Panc1 (cell line): ENCODE measurements around the gene CUL9. TPM values are rescaled to one million over a fixed set of nuclear protein-coding genes. Genes with fewer than 3 reads are reported as not detected.
"Not testable (repeated sequence)": the region's sequence is repeated elsewhere in the genome, so short reads cannot be mapped to it uniquely, and the experiment has no call there.

Experiments
- ATAC-seq: fragments of 200-7000 bp; cut with Tn5 transposase; 2 replicates; pipeline ENCODE4 v1.9.1; 2020; ENCODE audit warnings: mild to moderate bottlenecking, moderate library complexity
- Bru-seq: library from RNA; stranded (reverse); fragments of 400-500 nt; gene quantifications from one replicate; lab custom pipeline; 2021; lab: Mats Ljungman, UMichigan
- BruChase-seq, 2 experiments: library from RNA; stranded (reverse); fragments of 400-500 nt; gene quantifications; one replicate each; lab custom pipeline; 2021; lab: Mats Ljungman, UMichigan
- BruUV-seq: library from RNA; stranded (reverse); fragments of 400-500 nt; replicated peaks from 2 replicates; lab custom pipeline; 2021; lab: Mats Ljungman, UMichigan
- CTCF ChIA-PET: fragments of 300-600 bp; sonication (Branson Sonifier 250); formaldehyde crosslinking; loops from one replicate; lab custom pipeline; 2022; ENCODE audit warnings: antibody characterized with exemption; lab: Charles Lee
- POLR2A ChIA-PET: fragments of 300-600 bp; sonication (Branson Sonifier 250); formaldehyde crosslinking; loops from one replicate; lab custom pipeline; 2022; ENCODE audit warnings: antibody characterized with exemption; lab: Charles Lee
- DNase-seq: peaks from one replicate; pipeline ENCODE4 v3.0.0-alpha.2; 2010; ENCODE audit warnings: low read depth, low spot score
- H3K27ac ChIP-seq: 2 replicates; pipeline ENCODE4 v1.5.1; 2011; ENCODE audit warnings: mild to moderate bottlenecking, low read length, inconsistent platforms
- H3K27me3 ChIP-seq: fragments of 200-500 bp; sonication (Bioruptor generic); 2 replicates; pipeline ENCODE4 v1.6.0; 2014; ENCODE audit warnings: low read length, inconsistent platforms; ENCODE audit not compliant: control insufficient read depth, insufficient read depth
- H3K36me3 ChIP-seq: fragments of 200-500 bp; sonication (Bioruptor generic); 2 replicates; pipeline ENCODE4 v1.5.1; 2014; ENCODE audit warnings: inconsistent platforms, mild to moderate bottlenecking, low read length, moderate library complexity; ENCODE audit not compliant: control insufficient read depth, insufficient read depth
- H3K4me1 ChIP-seq: 2 replicates; pipeline ENCODE4 v1.5.1; 2011; ENCODE audit warnings: inconsistent platforms, mild to moderate bottlenecking, low read length, moderate library complexity; ENCODE audit not compliant: control insufficient read depth, insufficient read depth
- H3K4me3 ChIP-seq, 2 experiments: 2 replicates each; pipeline ENCODE4 v1.5.1; 2011 to 2012; ENCODE audit warnings: low read depth in 2 of 2, low read length in 2 of 2, mild to moderate bottlenecking in 2 of 2, inconsistent platforms in 1 of 2, moderate library complexity in 1 of 2
- H3K9me3 ChIP-seq: fragments of 200-500 bp; sonication (Bioruptor generic); 2 replicates; pipeline ENCODE4 v1.5.1; 2014; ENCODE audit warnings: low read depth, mild to moderate bottlenecking, inconsistent platforms, low read length, moderate library complexity; ENCODE audit not compliant: control insufficient read depth, insufficient read depth
- CTCF ChIP-seq: fragments of 450-650 bp; IDR thresholded peaks from 2 replicates; pipeline ENCODE4 v1.5.1; 2017; ENCODE audit warnings: mild to moderate bottlenecking
- POLR2AphosphoS5 ChIP-seq: IDR thresholded peaks from 2 replicates; pipeline ENCODE4 v1.6.1; 2012; ENCODE audit warnings: mild to moderate bottlenecking, low read depth, low read length, moderate library complexity
- REST ChIP-seq, 2 experiments: IDR thresholded peaks; 2 replicates each; pipeline ENCODE4 v1.6.1; 2011 to 2012; ENCODE audit warnings: low read depth in 2 of 2, control low read depth in 1 of 2, low read length in 1 of 2, mild to moderate bottlenecking in 1 of 2, moderate library complexity in 1 of 2; ENCODE audit not compliant: insufficient read depth in 1 of 2
- SIN3A ChIP-seq: IDR thresholded peaks from 2 replicates; pipeline ENCODE4 v1.6.1; 2012; ENCODE audit warnings: low read depth, mild to moderate bottlenecking, low read length, moderate library complexity, borderline replicate concordance; ENCODE audit not compliant: insufficient read depth
- TCF7L2 ChIP-seq: IDR thresholded peaks from 2 replicates; pipeline ENCODE4 v1.6.1; 2011; ENCODE audit warnings: mild to moderate bottlenecking, low read depth, low read length, inconsistent platforms
- in situ Hi-C: cut with HindIII; loops from 2 replicates; pipeline ENCODE4 v1.10.0; 2016; ENCODE audit warnings: low sequenced_read_pairs, low pct_unique_long_range_greater_than_20kb
- intact Hi-C: fragments of 100-400 bp; cut with micrococcal nuclease; formaldehyde crosslinking; loops from one replicate; pipeline ENCODE4 v1.10.0; 2022; ENCODE audit not compliant: unreplicated experiment
- long read RNA-seq: library from polyadenylated mRNA; unstranded; transcript quantifications from one replicate; pipeline ENCODE4 v2.0.0, GENCODE V29; 2021; ENCODE audit not compliant: unreplicated experiment
- polyA plus RNA-seq: library from polyadenylated mRNA; unstranded; fragments of >200 nt; gene quantifications from one replicate; pipeline ENCODE4 v1.2.1, GENCODE V29; 2012; ENCODE audit warnings: missing spikeins; ENCODE audit not compliant: insufficient read length
- total RNA-seq: library from RNA; stranded (reverse); gene quantifications from one replicate; pipeline ENCODE4 v1.2.1, GENCODE V29; 2021; ENCODE audit not compliant: unreplicated experiment

CUL9 gene
- total RNA-seq (54.3 TPM), Bru-seq, nascent RNA (percentile 73 among the genes with signal in this experiment), BruChase-seq, experiment 1, labeled RNA remaining after a 2-hour chase (percentile 84 among the genes with signal in this experiment), BruChase-seq, experiment 2, labeled RNA remaining after a 6-hour chase (percentile 83 among the genes with signal in this experiment)
- polyA plus RNA-seq: 41.2 TPM
- long read RNA-seq, partial matches to known transcripts: 29 of 46 reads
- long read RNA-seq, other reads (novel, unspliced or antisense): 16 of 46 reads

- peaks cover 7% of the 10 kb centered on the region for H3K36me3 ChIP-seq
- peak within 1 kb of the TSS; percentile 83 to 84 for H3K4me3 ChIP-seq
- H3K4me1 ChIP-seq: peaks cover 21% of the 10 kb centered on the region
- BruUV-seq: no TSS peak
- H3K9me3 ChIP-seq: no peaks in the 10 kb centered on the region
- TF ChIP-seq TCF7L2 (no peak), POLR2AphosphoS5 (peak; percentile 92), REST (IDR thresholded peaks at IDR 0.05; ENCODE audit: insufficient read depth in 1 of 2, low read depth in 2 of 2, low read length in 1 of 2) (peak in 1 of 2 experiments; percentile 78; a peak in 2 of 4 replicates), CTCF (no peak), SIN3A (peak; percentile 79; the same call in 1 of the 2 replicates)
- H3K27me3 ChIP-seq: no peaks in the 10 kb centered on the region
- H3K27ac ChIP-seq: peak within 1 kb of the TSS; percentile 96
- DNase-seq (no peak), ATAC-seq (peak; percentile 98)
- ChIA-PET CTCF (no interaction called here), POLR2A (interaction anchor here (0.5 to 0.8 kb wide), 2 partner anchors 168 to 352 kb away, joined by 3 read pairs; partner anchors contain the start of genes KLHDC3 and MEA1)
- intact Hi-C loops: no loop called here
- in situ Hi-C loops: no loop called here
These were observed at the start of gene CUL9 for GRCh38 chr6:43181942-43182860. Gene CUL9, plus strand, starts transcription at chr6:43182196. Its CDS starts 2,115 bp downstream, at chr6:43184311.

GRCh38 chr6:43138267-43138666 is 43.7 kb upstream of the CUL9 start:
- no peaks in the 10 kb centered on the region for H3K9me3 ChIP-seq
- ChIA-PET POLR2A (no interaction called here), CTCF (no interaction called here)
- BruUV-seq: no TSS peak
- ATAC-seq: no peak
- no peak overlapping the region for H3K4me3 ChIP-seq
- TF ChIP-seq CTCF (no peak), POLR2AphosphoS5 (no peak)
- no peak overlapping the region for H3K27ac ChIP-seq
- in situ Hi-C loops: no loop called here
- H3K27me3 ChIP-seq: no peaks in the 10 kb centered on the region
- peaks cover 12% of the 10 kb centered on the region for H3K4me1 ChIP-seq
- DNase-seq: no peak
- intact Hi-C loops: no loop called here
- H3K36me3 ChIP-seq: no peaks in the 10 kb centered on the region

GRCh38 chr6:43139973-43140372 is 42.0 kb upstream of the CUL9 start:
- H3K36me3 ChIP-seq, DNase-seq, ATAC-seq, in situ Hi-C loops, H3K9me3 ChIP-seq, H3K27ac ChIP-seq, BruUV-seq, H3K4me3 ChIP-seq, H3K27me3 ChIP-seq: not testable (repeated sequence)
- ChIA-PET POLR2A (interaction anchor here (0.6 kb wide), 1 partner anchor 9 kb away, joined by 3 read pairs; no protein-coding TSS in a partner anchor), CTCF (interaction anchor here (0.7 kb wide), 1 partner anchor 107 kb away, joined by 9 read pairs; no protein-coding TSS in a partner anchor)
- intact Hi-C loops: loop anchor here (5.0 to 10.0 kb wide), 3 partner anchors 63 to 395 kb away; partner anchors contain the start of genes PTK7 and TBCC
- peaks cover 17% of the 10 kb centered on the region for H3K4me1 ChIP-seq
